ENCODE data around the gene TBPL1.

- no peak for TF ChIP-seq CTCF (IDR thresholded peaks at IDR 0.05)
- no peak for TF ChIP-seq POLR2A (IDR thresholded peaks at IDR 0.05)
These were observed 68.5 kb downstream of the TBPL1 start for GRCh38 chr6:134021396-134022122.

Measured in thyroid gland (tissue), 4 donors.